D721Med (cell line): ENCODE data around the gene GIMAP6.
"Not testable (repeated sequence)": the region's sequence is repeated elsewhere in the genome, so short reads cannot be mapped to it uniquely, and the experiment has no call there.

ENCODE experiments used
- DNase-seq: peaks from one replicate; pipeline ENCODE4 v3.0.0; 2011; ENCODE audit warnings: low spot score; ENCODE audit not compliant: insufficient read length
- FAIRE-seq: peaks from 2 replicates; lab custom pipeline; 2011; peaks lifted over from hg19 to GRCh38; lab: Jason Lieb, UNC
- CTCF ChIP-seq: IDR thresholded peaks from 2 replicates; pipeline ENCODE4 v1.5.1; 2012; ENCODE audit warnings: mild to moderate bottlenecking, control low read depth; ENCODE audit not compliant: insufficient read depth; ENCODE audit errors: missing control alignments

The GIMAP6 gene

GRCh38 chr7:150666412-150666811 lies 34.2 kb upstream of the GIMAP6 start:
- no peak for DNase-seq
- no peak for TF ChIP-seq CTCF
- FAIRE-seq: no peak

GRCh38 chr7:150665896-150666295 lies 33.7 kb upstream of the GIMAP6 start:
- no peak for TF ChIP-seq CTCF
- no peak for DNase-seq
- FAIRE-seq: no peak

GRCh38 chr7:150665089-150665748 lies 33.0 kb upstream of the GIMAP6 start:
- FAIRE-seq: no peak

GRCh38 chr7:150663802-150664494 lies 31.8 kb upstream of the GIMAP6 start:
- TF ChIP-seq CTCF: no peak
- no peak for DNase-seq
- FAIRE-seq: no peak

More at GRCh38 chr7:150665089-150665748, 33.0 kb upstream of the GIMAP6 start:
- no peak for DNase-seq
- no peak for TF ChIP-seq CTCF

GRCh38 chr7:150662821-150663220 lies 30.6 kb upstream of the GIMAP6 start:
- not testable (repeated sequence) for FAIRE-seq, DNase-seq

- FAIRE-seq (no peak), DNase-seq (no peak)
- no peak for TF ChIP-seq CTCF
These were observed 28.9 kb upstream of the GIMAP6 start for GRCh38 chr7:150660939-150661613.

- no peak for TF ChIP-seq CTCF
- DNase-seq (no peak), FAIRE-seq (no peak)
These were observed 25.3 kb upstream of the GIMAP6 start for GRCh38 chr7:150657526-150657925.
